ENCODE measurements around the gene DNAH2.
"Not testable (repeated sequence)": the region's sequence is repeated elsewhere in the genome, so short reads cannot be mapped to it uniquely, and the experiment has no call there.

DNAH2 gene

DNA sequence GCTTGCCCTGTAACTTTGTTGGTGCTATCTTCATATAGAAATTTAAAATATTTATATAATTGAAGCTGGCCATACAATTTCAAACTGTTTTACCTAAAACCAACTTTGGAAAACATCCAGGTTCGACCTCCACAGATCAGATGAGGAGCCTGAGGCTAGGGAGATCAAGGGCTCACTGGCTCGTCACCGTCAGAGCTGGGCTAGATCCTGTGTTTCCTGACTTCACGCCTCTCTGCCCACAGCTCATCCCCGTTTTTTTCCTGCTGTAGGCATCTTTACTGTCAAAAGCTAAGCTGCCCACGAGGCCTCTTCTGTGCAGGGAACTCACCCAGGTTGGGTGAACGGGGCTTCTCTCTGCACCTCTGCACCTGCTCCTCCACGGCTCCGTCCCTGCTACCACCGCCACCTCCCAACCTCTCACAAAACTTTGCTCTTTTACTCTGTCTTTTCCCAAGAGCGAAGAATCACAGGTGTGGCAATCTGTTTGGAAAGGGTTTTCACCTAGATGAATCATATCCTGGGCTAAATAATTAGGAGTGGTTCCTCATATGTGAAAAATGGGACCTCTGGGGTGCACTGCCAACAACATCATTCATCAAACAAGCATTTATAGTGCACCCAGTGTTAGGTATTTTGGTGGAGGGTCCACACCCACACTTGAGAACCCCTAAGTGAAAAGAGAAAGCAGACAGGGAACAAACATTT lies 91.7 kb downstream of the DNAH2 start:
- TF ChIP-seq FOXP2 (optimal IDR thresholded peaks at IDR 0.05; ENCODE audit: control extremely low read depth, extremely low read length, insufficient read depth): no peak
- no peak for TF ChIP-seq POLR2AphosphoS5 (IDR thresholded peaks at IDR 0.05; ENCODE audit: borderline replicate concordance, low read depth, low read length)
- TF ChIP-seq EZH2 (IDR thresholded peaks at IDR 0.05): no peak
- no peak for DNase-seq (ENCODE audit: low read depth, low spot score)
- Histone ChIP-seq H3K9me3 (ENCODE audit: low read depth, low read length) (no peaks in the 10 kb centered on the region), H3K9ac (ENCODE audit: insufficient read length) (no peak overlapping the region), H3K36me3 (ENCODE audit: insufficient read depth, low read length) (no peaks in the 10 kb centered on the region), H3K4me3 (no peak overlapping the region), H3K27ac (no peak overlapping the region)

DNA sequence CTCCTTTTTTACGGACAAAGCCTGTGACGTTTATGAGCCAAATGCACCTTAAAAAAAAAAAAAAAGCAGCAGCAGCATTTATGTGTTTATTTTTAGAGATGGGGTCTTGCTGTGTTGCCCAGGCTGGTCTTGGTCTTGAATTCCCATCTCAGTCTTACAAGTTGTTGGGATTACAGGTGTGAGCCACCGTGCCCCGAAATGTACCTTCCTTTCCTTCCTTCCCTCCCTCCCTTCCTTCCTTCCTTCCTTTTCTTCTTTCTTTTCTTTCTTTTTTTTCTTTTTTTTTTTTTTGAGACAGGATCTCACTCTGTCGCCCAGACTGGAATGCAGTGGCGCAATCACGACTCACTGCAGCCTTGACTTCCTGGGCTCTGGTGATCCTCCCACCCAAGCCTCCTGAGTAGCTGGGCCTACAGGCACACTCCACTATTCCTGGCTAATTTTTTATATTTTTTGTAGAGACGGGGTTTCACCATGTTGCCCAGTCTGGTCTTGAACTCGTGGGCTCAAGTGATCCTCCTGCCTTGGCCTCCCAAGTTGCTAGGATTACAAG lies 92.3 kb downstream of the DNAH2 start:
- H3K4me3 ChIP-seq; H3K27ac ChIP-seq; DNase-seq (ENCODE audit: low read depth, low spot score); H3K36me3 ChIP-seq (ENCODE audit: insufficient read depth, low read length); H3K9ac ChIP-seq (ENCODE audit: insufficient read length); H3K9me3 ChIP-seq (ENCODE audit: low read depth, low read length): not testable (repeated sequence)

DNA sequence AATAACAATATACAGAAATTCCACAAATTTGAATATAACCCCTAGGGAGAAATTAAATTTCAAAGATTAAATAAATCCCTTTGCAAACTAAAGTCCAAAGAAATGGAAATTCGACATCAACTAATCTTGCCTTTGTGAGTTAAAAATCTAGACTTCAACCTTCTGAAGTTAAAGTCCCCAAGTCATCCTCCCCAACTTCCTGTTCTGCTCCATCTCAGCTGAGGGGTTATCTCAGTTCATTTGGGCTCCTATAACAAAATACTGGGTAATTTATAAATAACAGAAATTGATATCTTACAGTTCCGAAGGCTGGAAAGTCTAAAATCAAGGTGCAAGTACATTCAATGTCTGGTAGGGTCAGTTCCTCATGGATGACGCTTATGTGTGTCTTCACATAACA lies 93.7 kb downstream of the DNAH2 start:
- Histone ChIP-seq H3K36me3 (ENCODE audit: insufficient read depth, low read length) (no peaks in the 10 kb centered on the region), H3K9me3 (ENCODE audit: low read depth, low read length) (no peaks in the 10 kb centered on the region), H3K9ac (ENCODE audit: insufficient read length) (no peak overlapping the region), H3K27ac (no peak overlapping the region), H3K4me3 (no peak overlapping the region)
- no peak for DNase-seq (ENCODE audit: low read depth, low spot score)
- no peak for TF ChIP-seq EZH2 (IDR thresholded peaks at IDR 0.05)
- no peak for TF ChIP-seq FOXP2 (optimal IDR thresholded peaks at IDR 0.05; ENCODE audit: control extremely low read depth, extremely low read length, insufficient read depth)
- no peak for TF ChIP-seq POLR2AphosphoS5 (IDR thresholded peaks at IDR 0.05; ENCODE audit: borderline replicate concordance, low read depth, low read length)

DNA sequence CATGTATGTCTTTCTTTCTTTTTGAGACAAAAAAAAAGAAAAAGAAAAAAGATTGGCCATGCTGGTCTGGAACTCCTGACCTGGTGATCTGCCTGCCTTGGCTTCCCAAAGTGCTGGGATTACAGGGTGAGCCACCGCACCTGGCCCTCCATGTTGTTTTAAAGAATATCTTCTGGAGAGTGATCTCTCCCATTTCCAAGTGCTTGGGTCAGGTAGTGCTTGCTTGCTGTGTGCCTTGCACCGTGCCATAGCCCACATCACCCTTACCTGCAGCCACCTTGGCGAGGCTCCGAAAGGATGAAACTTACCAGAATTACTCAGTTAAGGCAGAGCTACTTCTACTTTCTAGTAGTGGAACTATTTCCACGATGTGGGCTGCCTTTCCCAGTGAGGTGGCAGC lies 97.4 kb downstream of the DNAH2 start:
- no peaks in the 10 kb centered on the region for H3K36me3 ChIP-seq (ENCODE audit: insufficient read depth, low read length)
- H3K4me3 ChIP-seq: no peak overlapping the region
- no peak for TF ChIP-seq EZH2 (IDR thresholded peaks at IDR 0.05)
- no peak for TF ChIP-seq FOXP2 (optimal IDR thresholded peaks at IDR 0.05; ENCODE audit: control extremely low read depth, extremely low read length, insufficient read depth)
- TF ChIP-seq POLR2AphosphoS5 (IDR thresholded peaks at IDR 0.05; ENCODE audit: borderline replicate concordance, low read depth, low read length): no peak
- no peak overlapping the region for H3K27ac ChIP-seq
- no peak for DNase-seq (ENCODE audit: low read depth, low spot score)
- H3K9ac ChIP-seq (ENCODE audit: insufficient read length): no peak overlapping the region
- no peaks in the 10 kb centered on the region for H3K9me3 ChIP-seq (ENCODE audit: low read depth, low read length)

DNA sequence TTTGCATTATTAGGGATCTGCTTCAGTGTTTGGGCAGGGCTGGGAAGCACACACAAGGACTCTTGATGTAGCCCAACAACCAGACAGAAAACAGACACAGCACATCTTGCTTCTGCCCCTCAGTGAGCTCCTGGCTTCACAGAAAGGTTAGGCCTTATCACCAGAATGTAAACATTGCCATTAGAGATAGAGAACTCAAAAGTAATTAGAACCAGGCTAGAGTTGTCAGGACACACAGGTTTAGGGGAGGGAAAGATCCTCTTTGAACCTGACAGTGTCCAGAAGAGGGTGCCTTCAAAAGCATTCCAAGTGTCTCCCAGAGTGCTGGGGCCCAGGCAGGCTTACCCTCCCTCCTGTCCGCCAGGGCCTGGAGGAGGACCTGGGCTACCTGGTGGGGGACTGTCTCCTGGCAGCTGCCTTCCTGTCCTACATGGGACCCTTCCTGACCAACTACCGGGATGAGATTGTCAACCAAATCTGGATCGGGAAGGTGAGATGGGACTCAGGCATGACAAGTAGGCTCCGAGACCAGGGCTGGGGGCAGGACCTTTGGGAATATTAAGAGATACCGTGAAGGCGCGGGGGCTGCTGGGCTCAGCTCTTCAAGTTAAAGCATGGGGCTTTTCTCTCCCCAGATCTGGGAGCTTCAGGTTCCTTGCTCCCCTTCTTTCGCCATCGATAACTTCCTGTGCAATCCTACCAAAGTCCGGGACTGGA lies 99.5 kb downstream of the DNAH2 start:
- DNase-seq (ENCODE audit: low read depth, low spot score): no peak
- no peak overlapping the region for H3K4me3 ChIP-seq

DNA sequence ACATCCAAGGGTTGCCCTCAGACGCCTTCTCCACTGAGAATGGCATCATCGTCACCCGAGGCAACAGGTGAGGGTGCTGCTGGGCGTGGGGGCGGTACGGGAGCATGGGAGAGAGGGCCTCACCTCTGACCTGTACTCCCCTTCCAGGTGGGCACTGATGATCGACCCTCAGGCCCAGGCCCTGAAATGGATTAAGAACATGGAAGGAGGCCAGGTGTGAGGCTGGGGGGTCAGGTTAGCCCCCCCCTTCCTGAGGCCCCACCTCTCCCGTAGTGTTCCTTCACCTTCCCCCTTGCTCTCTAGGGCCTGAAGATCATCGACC lies 100.1 kb downstream of the DNAH2 start:
- no peak overlapping the region for H3K9ac ChIP-seq (ENCODE audit: insufficient read length)
- H3K36me3 ChIP-seq (ENCODE audit: insufficient read depth, low read length): no peaks in the 10 kb centered on the region
- H3K4me3 ChIP-seq: no peak overlapping the region
- no peak overlapping the region for H3K27ac ChIP-seq
- no peak for DNase-seq (ENCODE audit: low read depth, low spot score)
- TF ChIP-seq FOXP2 (optimal IDR thresholded peaks at IDR 0.05; ENCODE audit: control extremely low read depth, extremely low read length, insufficient read depth) (no peak), POLR2AphosphoS5 (IDR thresholded peaks at IDR 0.05; ENCODE audit: borderline replicate concordance, low read depth, low read length) (no peak), EZH2 (IDR thresholded peaks at IDR 0.05) (no peak)
- H3K9me3 ChIP-seq (ENCODE audit: low read depth, low read length): no peaks in the 10 kb centered on the region

More for the DNA sequence above, 99.5 kb downstream of the DNAH2 start:
- Histone ChIP-seq H3K27ac (no peak overlapping the region), H3K9ac (ENCODE audit: insufficient read length) (no peak overlapping the region), H3K9me3 (ENCODE audit: low read depth, low read length) (no peaks in the 10 kb centered on the region), H3K36me3 (ENCODE audit: insufficient read depth, low read length) (no peaks in the 10 kb centered on the region)
- TF ChIP-seq FOXP2 (optimal IDR thresholded peaks at IDR 0.05; ENCODE audit: control extremely low read depth, extremely low read length, insufficient read depth): no peak
- no peak for TF ChIP-seq EZH2 (IDR thresholded peaks at IDR 0.05)
- TF ChIP-seq POLR2AphosphoS5 (IDR thresholded peaks at IDR 0.05; ENCODE audit: borderline replicate concordance, low read depth, low read length): no peak

DNA sequence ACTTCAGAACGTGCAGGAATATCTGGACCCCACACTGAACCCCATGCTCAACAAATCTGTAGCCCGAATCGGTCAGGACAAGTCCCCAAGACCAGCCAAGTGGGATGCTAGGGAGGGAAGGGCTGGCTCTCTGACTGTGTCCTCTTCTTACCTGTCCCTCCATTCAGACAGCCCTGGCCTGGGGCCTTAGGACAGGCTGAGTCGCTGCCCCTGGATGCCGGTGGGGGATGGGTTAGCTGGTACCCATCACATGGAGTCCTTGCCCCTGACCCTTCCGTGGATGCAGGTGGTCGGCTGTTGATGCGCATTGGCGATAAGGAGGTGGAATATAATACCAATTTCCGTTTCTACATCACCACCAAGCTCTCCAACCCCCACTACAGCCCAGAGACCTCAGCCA lies 100.5 kb downstream of the DNAH2 start:
- no peak overlapping the region for H3K4me3 ChIP-seq
- no peaks in the 10 kb centered on the region for H3K9me3 ChIP-seq (ENCODE audit: low read depth, low read length)
- no peaks in the 10 kb centered on the region for H3K36me3 ChIP-seq (ENCODE audit: insufficient read depth, low read length)
- no peak overlapping the region for H3K9ac ChIP-seq (ENCODE audit: insufficient read length)
- DNase-seq (ENCODE audit: low read depth, low spot score): no peak
- TF ChIP-seq POLR2AphosphoS5 (IDR thresholded peaks at IDR 0.05; ENCODE audit: borderline replicate concordance, low read depth, low read length) (no peak), EZH2 (IDR thresholded peaks at IDR 0.05) (no peak), FOXP2 (optimal IDR thresholded peaks at IDR 0.05; ENCODE audit: control extremely low read depth, extremely low read length, insufficient read depth) (no peak)
- no peak overlapping the region for H3K27ac ChIP-seq

DNA sequence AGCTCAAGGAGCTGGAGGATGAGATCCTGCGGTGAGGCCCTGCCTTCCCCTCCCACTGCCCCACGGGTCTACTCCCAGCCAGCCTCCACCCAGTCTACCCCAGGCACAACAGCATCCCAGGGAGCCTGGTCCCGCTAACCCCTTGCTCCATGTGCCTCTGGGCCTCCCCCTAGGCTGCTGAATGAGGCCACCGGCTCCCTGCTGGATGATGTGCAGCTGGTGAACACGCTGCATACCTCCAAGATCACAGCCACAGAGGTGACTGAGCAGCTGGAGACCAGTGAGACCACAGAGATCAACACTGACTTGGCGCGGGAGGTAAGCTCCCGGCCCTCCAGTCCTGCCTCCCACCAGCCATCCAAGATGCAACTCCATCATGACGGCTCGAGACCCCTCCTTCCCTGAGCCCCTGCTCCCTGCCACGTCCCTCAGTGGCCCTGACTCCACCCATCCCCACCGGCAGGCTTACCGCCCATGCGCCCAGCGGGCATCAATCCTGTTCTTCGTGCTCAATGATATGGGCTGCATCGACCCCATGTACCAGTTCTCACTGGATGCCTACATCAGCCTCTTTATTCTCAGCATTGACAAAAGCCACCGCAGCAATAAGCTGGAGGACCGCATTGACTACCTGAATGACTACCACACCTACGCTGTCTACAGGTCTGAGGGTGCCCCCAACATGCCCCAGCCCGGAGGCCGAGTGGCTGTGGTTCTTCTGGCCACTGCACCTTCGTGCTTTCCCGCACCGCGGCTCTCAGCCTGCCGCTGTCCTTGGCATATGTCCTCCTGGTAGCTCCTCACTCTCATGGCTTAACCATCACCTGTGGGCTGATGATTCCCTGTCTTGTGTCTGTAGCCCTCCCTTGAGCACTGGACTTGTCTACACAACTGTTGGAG lies 101.5 kb downstream of the DNAH2 start:
- no peak overlapping the region for H3K9ac ChIP-seq (ENCODE audit: insufficient read length)
- no peak overlapping the region for H3K4me3 ChIP-seq
- no peak for DNase-seq (ENCODE audit: low read depth, low spot score)
- H3K27ac ChIP-seq: no peak overlapping the region
- H3K9me3 ChIP-seq (ENCODE audit: low read depth, low read length): no peaks in the 10 kb centered on the region
- no peaks in the 10 kb centered on the region for H3K36me3 ChIP-seq (ENCODE audit: insufficient read depth, low read length)
- TF ChIP-seq FOXP2 (optimal IDR thresholded peaks at IDR 0.05; ENCODE audit: control extremely low read depth, extremely low read length, insufficient read depth): no peak
- no peak for TF ChIP-seq EZH2 (IDR thresholded peaks at IDR 0.05)
- TF ChIP-seq POLR2AphosphoS5 (IDR thresholded peaks at IDR 0.05; ENCODE audit: borderline replicate concordance, low read depth, low read length): no peak

All from SK-N-MC (cell line).